ENCODE results near the gene PTGS2.
"Not testable (repeated sequence)": the region's sequence is repeated elsewhere in the genome, so short reads cannot be mapped to it uniquely, and the experiment has no call there.

Gene PTGS2

DNA sequence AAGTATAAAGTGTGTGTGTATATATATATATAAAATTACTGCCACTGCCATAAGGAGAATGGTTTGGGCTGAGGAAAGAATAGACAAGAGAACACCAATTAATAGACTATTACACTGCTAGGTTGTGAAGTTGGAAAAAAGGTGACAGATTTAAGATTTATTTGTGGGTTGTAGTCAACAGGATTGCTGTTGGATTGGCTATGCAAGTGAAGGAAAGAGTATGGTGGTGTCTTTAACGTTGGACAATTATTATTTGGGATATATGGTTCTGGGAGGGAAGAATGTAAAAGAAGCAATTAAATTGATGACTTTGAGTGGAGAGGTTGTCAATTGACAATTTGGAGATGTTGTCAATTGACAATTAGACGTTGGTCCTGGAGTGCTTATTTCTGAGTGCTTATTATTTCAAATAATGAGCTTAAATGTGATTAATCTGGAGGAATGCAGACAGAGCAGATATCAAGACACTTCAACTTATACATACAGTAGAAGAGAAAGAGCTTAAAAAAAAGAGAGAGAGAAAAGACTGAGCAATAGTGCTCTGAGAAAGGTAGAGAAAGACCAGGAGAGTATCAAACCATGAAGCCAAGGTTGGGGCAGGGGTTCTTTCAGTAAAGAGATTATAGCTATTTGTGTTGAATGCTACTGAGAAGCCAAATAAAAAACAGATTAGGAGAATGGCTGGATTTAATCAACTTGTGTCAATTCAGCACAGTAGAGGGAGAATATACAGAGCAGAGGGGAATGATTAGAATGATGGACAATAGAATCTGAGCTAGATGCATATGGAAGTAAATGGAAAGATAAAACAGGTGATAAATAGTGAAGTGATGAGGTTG lies 9.7 kb downstream of the PTGS2 start (continued):
- TF ChIP-seq ZNF777 (tag by site-specific recombination; IDR thresholded peaks at IDR 0.05; ENCODE audit: borderline replicate concordance): no peak
- no peak for TF ChIP-seq ZNF558 (tag by site-specific recombination; IDR thresholded peaks at IDR 0.05)
- no peak for TF ChIP-seq ZNF184 (tag by site-specific recombination; IDR thresholded peaks at IDR 0.05)
- no peak for TF ChIP-seq ZNF350 (tag by site-specific recombination; IDR thresholded peaks at IDR 0.05)
- TF ChIP-seq ZBTB17 (tag by site-specific recombination; IDR thresholded peaks at IDR 0.05): no peak

DNA sequence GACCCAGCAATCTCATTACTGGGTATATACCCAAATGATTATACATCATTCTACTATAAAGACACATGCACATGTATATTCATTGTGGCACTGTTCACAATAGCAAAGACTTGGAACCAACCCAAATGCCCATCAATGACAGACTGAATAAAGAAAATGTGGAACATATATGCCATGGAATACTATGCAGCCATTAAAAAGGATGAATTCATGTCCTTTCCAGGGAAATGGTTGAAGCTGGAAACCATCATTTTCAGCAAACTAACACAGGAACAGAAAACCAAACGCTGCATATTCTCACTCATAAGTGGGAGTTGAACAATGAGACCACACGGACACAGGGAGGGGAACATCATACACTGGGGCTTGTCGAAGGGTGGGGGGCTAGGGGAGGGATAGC lies 10.4 kb downstream of the PTGS2 start:
- H3K4me1 ChIP-seq (ENCODE audit: control insufficient read depth, insufficient read depth, low read length); H3K9me3 ChIP-seq (ENCODE audit: control insufficient read depth, insufficient read depth, low read depth, low read length); H3K36me3 ChIP-seq (ENCODE audit: control insufficient read depth in 2 of 2, insufficient read depth in 1 of 2, low read length in 2 of 2); POLR2A ChIA-PET; H3K4me3 ChIP-seq (ENCODE audit: low read depth, low read length); H3K27ac ChIP-seq (ENCODE audit: extremely low read depth, low read depth, low read length): not testable (repeated sequence)
- CTCF ChIA-PET: interaction anchor here (1.0 kb wide), 1 partner anchor 64 kb away, joined by 3 read pairs; no protein-coding TSS in a partner anchor
- TF ChIP-seq ZNF146 (tag by site-specific recombination; IDR thresholded peaks at IDR 0.05): peak; percentile 72

DNA sequence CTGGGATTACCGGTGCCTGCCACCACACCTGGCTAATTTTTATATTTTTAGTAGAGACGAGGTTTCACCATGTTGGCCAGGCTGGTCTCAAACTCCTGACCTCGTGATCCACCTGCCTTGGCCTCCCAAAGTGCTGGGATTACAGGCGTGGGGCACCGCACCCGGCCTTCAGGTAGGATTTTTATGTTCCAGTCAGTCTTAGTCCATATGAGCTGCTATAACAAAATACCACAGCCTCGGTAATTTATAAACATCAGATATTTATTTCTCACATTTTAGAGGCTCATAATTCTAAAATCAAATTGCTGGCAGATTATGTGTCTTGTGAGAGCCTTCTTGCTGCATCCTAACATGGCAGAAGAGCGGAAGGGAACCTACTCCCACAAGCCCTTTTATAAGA lies 16.0 kb downstream of the PTGS2 start:
- POLR2A ChIA-PET; H3K27ac ChIP-seq (ENCODE audit: extremely low read depth, low read depth, low read length); H3K9me3 ChIP-seq (ENCODE audit: control insufficient read depth, insufficient read depth, low read depth, low read length); H3K4me1 ChIP-seq (ENCODE audit: control insufficient read depth, insufficient read depth, low read length); CTCF ChIA-PET; H3K36me3 ChIP-seq (ENCODE audit: control insufficient read depth in 2 of 2, insufficient read depth in 1 of 2, low read length in 2 of 2); H3K4me3 ChIP-seq (ENCODE audit: low read depth, low read length): not testable (repeated sequence)

- ChIA-PET CTCF (interaction anchor here (2.3 kb wide), 1 partner anchor 17 kb away, joined by 6 read pairs; the partner anchor contains the start of gene PTGS2), POLR2A (no interaction called here)
- H3K27ac ChIP-seq (ENCODE audit: extremely low read depth, low read depth, low read length): no peak overlapping the region
- no peaks in the 10 kb centered on the region for H3K9me3 ChIP-seq (ENCODE audit: control insufficient read depth, insufficient read depth, low read depth, low read length)
- TF ChIP-seq ZNF792 (tag by site-specific recombination; IDR thresholded peaks at IDR 0.05): no peak
- TF ChIP-seq ZSCAN23 (tag by site-specific recombination; IDR thresholded peaks at IDR 0.05): no peak
- TF ChIP-seq ZNF391 (tag by site-specific recombination; IDR thresholded peaks at IDR 0.05; ENCODE audit: borderline replicate concordance, low read depth): no peak
- TF ChIP-seq BCL11A (tag by site-specific recombination; IDR thresholded peaks at IDR 0.05; ENCODE audit: low read depth): no peak
- TF ChIP-seq ZNF549 (tag by site-specific recombination; IDR thresholded peaks at IDR 0.05): no peak
- no peak for TF ChIP-seq ZFP69B (tag by site-specific recombination; IDR thresholded peaks at IDR 0.05)
- TF ChIP-seq ZNF621 (tag by site-specific recombination; IDR thresholded peaks at IDR 0.05): no peak
- TF ChIP-seq ZNF274 (IDR thresholded peaks at IDR 0.05; ENCODE audit: low read length): no peak
- TF ChIP-seq ZNF274 (tag by site-specific recombination; IDR thresholded peaks at IDR 0.05; ENCODE audit: borderline replicate concordance): no peak
- TF ChIP-seq ZNF354C (tag by site-specific recombination; IDR thresholded peaks at IDR 0.05; ENCODE audit: borderline replicate concordance, low read depth): no peak
- no peak for TF ChIP-seq ZIC2 (tag by site-specific recombination; IDR thresholded peaks at IDR 0.05)
- TF ChIP-seq KLF1 (tag by site-specific recombination; IDR thresholded peaks at IDR 0.05): no peak
- no peak for TF ChIP-seq ZSCAN5A (tag by site-specific recombination; IDR thresholded peaks at IDR 0.05)
- TF ChIP-seq ZNF560 (tag by site-specific recombination; IDR thresholded peaks at IDR 0.05; ENCODE audit: borderline replicate concordance): no peak
- no peak for TF ChIP-seq ZNF416 (tag by site-specific recombination; IDR thresholded peaks at IDR 0.05)
- no peak for TF ChIP-seq ZNF138 (tag by site-specific recombination; IDR thresholded peaks at IDR 0.05; ENCODE audit: borderline replicate concordance)
- H3K4me3 ChIP-seq (ENCODE audit: low read depth, low read length): no peak overlapping the region
- no peaks in the 10 kb centered on the region for H3K36me3 ChIP-seq (ENCODE audit: control insufficient read depth in 2 of 2, insufficient read depth in 1 of 2, low read length in 2 of 2)
- no peaks in the 10 kb centered on the region for H3K4me1 ChIP-seq (ENCODE audit: control insufficient read depth, insufficient read depth, low read length)
Measured at GRCh38 chr1:186662752-186663151, 17.5 kb downstream of the PTGS2 start.
